Caco-2 (cell line): Measurements from ENCODE around the gene HNRNPAB. TPM values are rescaled to one million over a fixed set of nuclear protein-coding genes. Genes with fewer than 3 reads are reported as not detected.
A peak's percentile ranks its signal among the peaks of the same experiment; 100 is the strongest.

ENCODE experiments used
- BruUV-seq: library from RNA; stranded (reverse); fragments of 400-500 nt; replicated peaks from 2 replicates; lab custom pipeline; 2021; lab: Mats Ljungman, UMichigan
- CTCF ChIA-PET: fragments of 300-600 bp; sonication (Branson Sonifier 250); formaldehyde crosslinking; loops from one replicate; lab custom pipeline; 2022; ENCODE audit warnings: antibody characterized with exemption; lab: Charles Lee
- POLR2A ChIA-PET: fragments of 300-600 bp; sonication (Branson Sonifier 250); formaldehyde crosslinking; loops from one replicate; lab custom pipeline; 2022; ENCODE audit warnings: antibody characterized with exemption; lab: Charles Lee
- DNase-seq, 2 experiments: peaks; one replicate each; pipeline versions ENCODE4 v3.0.0 to v3.0.0-alpha.2; 2020 to 2022
- H3K27me3 ChIP-seq: replicated peaks from 2 replicates; pipeline ENCODE4 v1.6.0; 2011; ENCODE audit warnings: low read length; ENCODE audit not compliant: control insufficient read depth, insufficient read depth
- H3K36me3 ChIP-seq: 2 replicates; pipeline ENCODE4 v1.5.1; 2011; ENCODE audit warnings: low read length; ENCODE audit not compliant: control insufficient read depth, insufficient read depth
- H3K4me1 ChIP-seq: fragments of 250-450 bp; sonication (Bioruptor Pico); 2 replicates; pipeline ENCODE4 v1.5.1; 2020; ENCODE audit warnings: mild to moderate bottlenecking
- H3K4me3 ChIP-seq: 2 replicates; pipeline ENCODE4 v1.5.1; 2011; ENCODE audit warnings: low read depth, mild to moderate bottlenecking, control low read depth, low read length
- H3K9me3 ChIP-seq: fragments of 250-450 bp; sonication (Bioruptor Pico); 2 replicates; pipeline ENCODE4 v1.5.1; 2020; ENCODE audit warnings: mild to moderate bottlenecking, moderate library complexity
- H3K27ac Mint-ChIP-seq: one replicate; pipeline ENCODE4 v1.8.0; 2022; ENCODE audit warnings: mixed read lengths; ENCODE audit not compliant: unreplicated experiment
- H3K27me3 Mint-ChIP-seq: one replicate; pipeline ENCODE4 v1.8.0; 2022; ENCODE audit warnings: mixed read lengths; ENCODE audit not compliant: insufficient read depth, unreplicated experiment
- H3K36me3 Mint-ChIP-seq: one replicate; pipeline ENCODE4 v1.8.0; 2022; ENCODE audit warnings: mild to moderate bottlenecking, mixed read lengths; ENCODE audit not compliant: insufficient read depth, unreplicated experiment
- H3K4me1 Mint-ChIP-seq: one replicate; pipeline ENCODE4 v1.8.0; 2022; ENCODE audit warnings: low read depth, mixed read lengths; ENCODE audit not compliant: unreplicated experiment
- H3K4me3 Mint-ChIP-seq: one replicate; pipeline ENCODE4 v1.8.0; 2022; ENCODE audit warnings: mild to moderate bottlenecking, moderate library complexity, mixed read lengths; ENCODE audit not compliant: unreplicated experiment
- H3K9me3 Mint-ChIP-seq: one replicate; pipeline ENCODE4 v1.8.0; 2022; ENCODE audit warnings: mixed read lengths; ENCODE audit not compliant: unreplicated experiment
- CTCF ChIP-seq, 2 experiments: fragments of 200-600 bp in 1 of 2; IDR thresholded peaks; 1 replicate in 1 of 2; 2 replicates in 1 of 2; pipeline versions ENCODE4 v1.5.1 to v1.8.0; 2011 to 2022; ENCODE audit warnings: antibody characterized with exemption in 1 of 2, control low read depth in 1 of 2, inconsistent platforms in 1 of 2, low read depth in 1 of 2, low read length in 1 of 2, mild to moderate bottlenecking in 1 of 2, moderate library complexity in 1 of 2; ENCODE audit not compliant: insufficient read depth in 1 of 2, severe bottlenecking in 1 of 2, unreplicated experiment in 1 of 2
- intact Hi-C: fragments of 100-400 bp; cut with micrococcal nuclease; formaldehyde crosslinking; loops from one replicate; pipeline ENCODE4 v1.10.0; 2022; ENCODE audit not compliant: unreplicated experiment
- total RNA-seq: library from RNA; stranded (reverse); gene quantifications from 2 replicates; pipeline ENCODE4 v1.2.3, GENCODE V29; 2022

Gene HNRNPAB
- total RNA-seq, 1 experiment from 2014 or later, result 295 TPM

GRCh38 chr5:178207917-178208280 is 3.6 kb downstream of the HNRNPAB start:
- Mint-ChIP-seq H3K36me3 (peaks cover 88% of the 10 kb centered on the region), H3K9me3 (no peaks in the 10 kb centered on the region), H3K27ac (no peak overlapping the region), H3K4me3 (no peak overlapping the region), H3K27me3 (peaks cover 2% of the 10 kb centered on the region), H3K4me1 (peaks cover 18% of the 10 kb centered on the region)
- BruUV-seq, result no TSS peak
- peaks cover 18% of the 10 kb centered on the region for H3K36me3 ChIP-seq
- no peak for TF ChIP-seq CTCF (IDR thresholded peaks at IDR 0.05; ENCODE audit: insufficient read depth in 1 of 2, low read depth in 1 of 2, low read length in 1 of 2, severe bottlenecking in 1 of 2, unreplicated experiment in 1 of 2)
- ChIA-PET CTCF (interaction anchor here (0.5 kb wide), 1 partner anchor 27 kb away, joined by 5 read pairs; no protein-coding TSS in a partner anchor), POLR2A (no interaction called here)
- H3K9me3 ChIP-seq, result no peaks in the 10 kb centered on the region
- H3K4me3 ChIP-seq, result no peak overlapping the region
- peaks cover 9% of the 10 kb centered on the region; the same call in 1 of the 2 replicates for H3K4me1 ChIP-seq
- intact Hi-C loops, result no loop called here
- no peaks in the 10 kb centered on the region for H3K27me3 ChIP-seq
- DNase-seq, result no peak

- peak in 1 of 2 experiments; percentile 8 for DNase-seq
- H3K9me3 ChIP-seq, result no peaks in the 10 kb centered on the region
- H3K27me3 ChIP-seq, result no peaks in the 10 kb centered on the region
- peak in 1 of 2 experiments; percentile 9 for TF ChIP-seq CTCF (IDR thresholded peaks at IDR 0.05; ENCODE audit: insufficient read depth in 1 of 2, low read depth in 1 of 2, low read length in 1 of 2, severe bottlenecking in 1 of 2, unreplicated experiment in 1 of 2)
- H3K4me3 ChIP-seq, result no peak overlapping the region
- H3K4me1 Mint-ChIP-seq, result peaks cover 22% of the 10 kb centered on the region
- H3K9me3 Mint-ChIP-seq, result no peaks in the 10 kb centered on the region
- ChIA-PET CTCF (no interaction called here), POLR2A (interaction anchor here (0.6 kb wide), 1 partner anchor 54 kb away, joined by 3 read pairs; no protein-coding TSS in a partner anchor)
- intact Hi-C loops, result no loop called here
- H3K4me1 ChIP-seq, result peaks cover 9% of the 10 kb centered on the region; the same call in 1 of the 2 replicates
- H3K27ac Mint-ChIP-seq, result peak overlapping the region; percentile 53
- H3K4me3 Mint-ChIP-seq, result no peak overlapping the region
- H3K36me3 ChIP-seq, result peaks cover 18% of the 10 kb centered on the region
- BruUV-seq, result no TSS peak
- H3K27me3 Mint-ChIP-seq, result peaks cover 2% of the 10 kb centered on the region
- peaks cover 96% of the 10 kb centered on the region for H3K36me3 Mint-ChIP-seq
These were observed 4.4 kb downstream of the HNRNPAB start for GRCh38 chr5:178208540-178209227.

GRCh38 chr5:178209334-178210072 is 5.2 kb downstream of the HNRNPAB start:
- H3K27ac Mint-ChIP-seq, result peak overlapping the region; percentile 53

More at GRCh38 chr5:178209334-178210072, 5.2 kb downstream of the HNRNPAB start:
- no TSS peak for BruUV-seq
- CTCF ChIA-PET, result no interaction called here
- POLR2A ChIA-PET, result interaction anchor here (0.6 kb wide), 1 partner anchor 54 kb away, joined by 3 read pairs; no protein-coding TSS in a partner anchor
- H3K9me3 Mint-ChIP-seq, result no peaks in the 10 kb centered on the region
- DNase-seq, result no peak
- Histone ChIP-seq H3K27me3 (no peaks in the 10 kb centered on the region), H3K36me3 (peaks cover 20% of the 10 kb centered on the region), H3K4me3 (no peak overlapping the region), H3K9me3 (no peaks in the 10 kb centered on the region), H3K4me1 (peaks cover 9% of the 10 kb centered on the region; the same call in 1 of the 2 replicates)
- H3K4me3 Mint-ChIP-seq, result no peak overlapping the region
- intact Hi-C loops, result no loop called here
- H3K27me3 Mint-ChIP-seq, result no peaks in the 10 kb centered on the region
- TF ChIP-seq CTCF (IDR thresholded peaks at IDR 0.05; ENCODE audit: insufficient read depth in 1 of 2, low read depth in 1 of 2, low read length in 1 of 2, severe bottlenecking in 1 of 2, unreplicated experiment in 1 of 2), result no peak
- H3K4me1 Mint-ChIP-seq, result peaks cover 20% of the 10 kb centered on the region
- peaks cover 95% of the 10 kb centered on the region for H3K36me3 Mint-ChIP-seq
